Activated B cell treated with CpG ODN at 0.5 μM for 24 hours (primary cell): ENCODE measurements around the gene CA6. TPM values are rescaled to one million over a fixed set of nuclear protein-coding genes. Genes with fewer than 3 reads are reported as not detected.

Experiments used
- ATAC-seq: fragments of 200-7000 bp; cut with Tn5 transposase; one replicate; pipeline ENCODE4 v1.10.0; 2021; ENCODE audit warnings: low read depth, mild to moderate bottlenecking, moderate library complexity
- CTCF ChIA-PET: fragments of 350-600 bp; sonication (Branson Sonifier 250); formaldehyde crosslinking; loops from one replicate; lab custom pipeline; 2021; ENCODE audit warnings: antibody characterized with exemption; lab: Charles Lee
- POLR2A ChIA-PET: fragments of 350-600 bp; sonication (Branson Sonifier 250); formaldehyde crosslinking; loops from one replicate; lab custom pipeline; 2021; ENCODE audit warnings: antibody characterized with exemption; lab: Charles Lee
- DNase-seq: peaks from one replicate; pipeline ENCODE4 v3.0.0; 2022
- H3K27ac Mint-ChIP-seq: one replicate; pipeline ENCODE4 v1.8.0; 2020; ENCODE audit warnings: mixed read lengths
- H3K27me3 Mint-ChIP-seq: one replicate; pipeline ENCODE4 v1.8.0; 2021; ENCODE audit warnings: mixed read lengths
- H3K36me3 Mint-ChIP-seq: one replicate; pipeline ENCODE4 v1.8.0; 2021; ENCODE audit warnings: low read depth, mixed read lengths
- H3K4me1 Mint-ChIP-seq: one replicate; pipeline ENCODE4 v1.8.0; 2021; ENCODE audit warnings: mixed read lengths
- H3K4me3 Mint-ChIP-seq: one replicate; pipeline ENCODE4 v1.8.0; 2020; ENCODE audit warnings: mild to moderate bottlenecking, mixed read lengths
- H3K9me3 Mint-ChIP-seq: one replicate; pipeline ENCODE4 v1.8.0; 2020; ENCODE audit warnings: mixed read lengths
- intact Hi-C: fragments of 100-400 bp; cut with micrococcal nuclease; formaldehyde crosslinking; loops from one replicate; pipeline ENCODE4 v1.15.1; 2024
- total RNA-seq: library from RNA; stranded (reverse); gene quantifications from 2 replicates; pipeline ENCODE4 v1.2.3, GENCODE V29; 2022
- TF ChIP-seq, protein P1 (sequence below): fragments of 200-600 bp; IDR thresholded peaks from one replicate; pipeline ENCODE4 v1.8.0; 2022; ENCODE audit warnings: antibody characterized with exemption, mild to moderate bottlenecking

CA6 gene
- total RNA-seq, 1 donor from 2014 or later = not detected

DNA sequence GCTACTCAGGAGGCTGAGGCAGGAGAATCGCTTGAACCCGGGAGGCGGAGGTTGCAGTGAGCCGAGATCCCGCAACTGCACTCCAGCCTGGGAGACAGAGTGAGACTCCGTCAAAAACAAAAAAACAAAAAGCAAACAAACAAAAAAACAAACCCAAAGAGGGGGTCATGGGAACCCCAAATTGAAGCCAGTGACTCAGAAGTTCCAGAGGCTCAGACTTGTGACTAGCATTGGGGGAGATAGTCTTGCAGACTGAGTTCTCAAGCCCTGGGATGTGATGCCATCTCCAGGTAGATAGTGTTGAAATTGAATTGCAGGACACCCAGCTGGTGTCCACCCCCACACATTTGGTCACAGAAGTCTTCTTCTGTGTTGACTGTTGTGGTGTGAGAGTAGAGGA lies 42.3 kb upstream of the CA6 start:
- H3K27me3 Mint-ChIP-seq = no peaks in the 10 kb centered on the region
- H3K27ac Mint-ChIP-seq = no peak overlapping the region
- no peaks in the 10 kb centered on the region for H3K36me3 Mint-ChIP-seq
- DNase-seq = no peak
- no peak overlapping the region for H3K4me3 Mint-ChIP-seq
- TF ChIP-seq, protein P1, sequence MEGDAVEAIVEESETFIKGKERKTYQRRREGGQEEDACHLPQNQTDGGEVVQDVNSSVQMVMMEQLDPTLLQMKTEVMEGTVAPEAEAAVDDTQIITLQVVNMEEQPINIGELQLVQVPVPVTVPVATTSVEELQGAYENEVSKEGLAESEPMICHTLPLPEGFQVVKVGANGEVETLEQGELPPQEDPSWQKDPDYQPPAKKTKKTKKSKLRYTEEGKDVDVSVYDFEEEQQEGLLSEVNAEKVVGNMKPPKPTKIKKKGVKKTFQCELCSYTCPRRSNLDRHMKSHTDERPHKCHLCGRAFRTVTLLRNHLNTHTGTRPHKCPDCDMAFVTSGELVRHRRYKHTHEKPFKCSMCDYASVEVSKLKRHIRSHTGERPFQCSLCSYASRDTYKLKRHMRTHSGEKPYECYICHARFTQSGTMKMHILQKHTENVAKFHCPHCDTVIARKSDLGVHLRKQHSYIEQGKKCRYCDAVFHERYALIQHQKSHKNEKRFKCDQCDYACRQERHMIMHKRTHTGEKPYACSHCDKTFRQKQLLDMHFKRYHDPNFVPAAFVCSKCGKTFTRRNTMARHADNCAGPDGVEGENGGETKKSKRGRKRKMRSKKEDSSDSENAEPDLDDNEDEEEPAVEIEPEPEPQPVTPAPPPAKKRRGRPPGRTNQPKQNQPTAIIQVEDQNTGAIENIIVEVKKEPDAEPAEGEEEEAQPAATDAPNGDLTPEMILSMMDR = no peak
- intact Hi-C loops = no loop called here
- ATAC-seq = no peak
- peaks cover 4% of the 10 kb centered on the region for H3K4me1 Mint-ChIP-seq
- POLR2A ChIA-PET = no interaction called here
- peaks cover 5% of the 10 kb centered on the region for H3K9me3 Mint-ChIP-seq
- CTCF ChIA-PET = interaction anchor here (1.2 kb wide), 1 partner anchor 45 kb away, joined by 3 read pairs; no protein-coding TSS in a partner anchor

DNA sequence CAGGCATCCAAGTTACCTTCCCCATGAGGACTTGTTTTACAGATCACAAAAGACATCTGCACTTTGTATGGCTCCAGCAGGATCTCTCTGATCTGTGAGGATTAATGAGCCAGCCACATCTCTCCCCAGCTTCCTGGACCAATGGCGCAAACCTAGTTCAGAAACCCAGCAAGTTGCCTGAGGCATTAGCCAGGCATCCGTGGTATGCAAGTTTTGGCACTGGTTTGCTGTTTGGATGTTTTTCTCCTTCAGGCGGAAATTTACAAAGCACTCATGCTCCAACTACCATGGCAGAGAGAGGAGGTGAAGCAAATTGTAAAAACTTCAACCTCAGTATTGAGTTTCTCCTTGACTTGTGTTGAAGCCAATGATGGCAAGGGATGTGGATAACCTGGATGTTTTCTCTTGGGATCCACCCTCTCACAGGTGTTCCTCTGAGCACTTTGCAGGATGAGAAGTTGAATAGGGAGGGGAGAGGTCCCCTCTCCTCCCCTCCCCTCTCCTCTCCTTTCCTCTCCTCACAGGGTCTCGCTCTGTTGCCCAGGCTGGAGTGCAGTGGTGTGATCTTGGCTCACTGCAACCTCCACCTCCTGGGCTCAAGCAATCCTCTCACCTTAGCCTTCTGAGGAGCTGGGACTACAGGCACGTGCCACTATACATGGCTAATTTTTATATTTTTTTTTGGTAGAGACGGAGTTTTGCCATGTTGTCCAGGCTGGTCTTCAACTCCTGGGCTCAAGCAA lies 41.6 kb upstream of the CA6 start:
- Mint-ChIP-seq H3K36me3 (no peaks in the 10 kb centered on the region), H3K27ac (no peak overlapping the region), H3K4me1 (peaks cover 4% of the 10 kb centered on the region), H3K9me3 (no peaks in the 10 kb centered on the region), H3K27me3 (no peaks in the 10 kb centered on the region), H3K4me3 (no peak overlapping the region)
- ATAC-seq (no peak), DNase-seq (no peak)
- TF ChIP-seq, protein P1 = no peak
- CTCF ChIA-PET = interaction anchor here (1.2 kb wide), 1 partner anchor 45 kb away, joined by 3 read pairs; no protein-coding TSS in a partner anchor
- intact Hi-C loops = no loop called here
- POLR2A ChIA-PET = no interaction called here

DNA sequence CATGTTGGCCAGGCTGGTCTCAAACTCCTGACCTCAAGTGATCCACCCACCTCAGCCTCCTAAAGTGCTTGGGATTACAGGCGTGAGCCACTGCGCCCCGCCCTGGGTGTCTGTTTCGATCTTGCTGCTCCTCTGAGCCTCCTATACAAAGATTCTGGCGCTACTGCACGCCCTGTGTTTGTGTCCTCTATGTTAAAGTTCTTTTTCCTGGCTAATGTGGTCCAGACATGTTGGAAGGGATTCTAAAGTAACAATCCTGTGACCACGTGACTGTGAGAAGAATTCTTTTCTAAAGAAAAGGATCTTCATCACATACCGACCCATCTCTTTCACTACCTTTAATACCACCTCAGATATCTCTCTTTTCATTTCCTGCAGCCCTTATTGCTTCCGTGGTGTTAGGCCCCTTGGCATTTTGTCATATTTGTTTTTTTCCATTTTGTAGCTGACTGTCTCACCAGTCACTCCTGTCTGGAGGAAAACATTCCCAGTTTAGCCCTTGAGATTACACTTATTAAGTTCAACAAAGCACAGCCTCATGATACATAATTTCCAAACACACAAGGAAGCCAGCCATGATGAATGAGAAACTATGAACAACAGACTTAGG lies 40.0 kb upstream of the CA6 start:
- ChIA-PET POLR2A (no interaction called here), CTCF (no interaction called here)
- Mint-ChIP-seq H3K27me3 (peaks cover 5% of the 10 kb centered on the region), H3K27ac (no peak overlapping the region), H3K36me3 (no peaks in the 10 kb centered on the region), H3K4me3 (no peak overlapping the region), H3K4me1 (no peaks in the 10 kb centered on the region), H3K9me3 (no peaks in the 10 kb centered on the region)
- DNase-seq (no peak), ATAC-seq (no peak)
- TF ChIP-seq, protein P1 = no peak
- intact Hi-C loops = no loop called here

DNA sequence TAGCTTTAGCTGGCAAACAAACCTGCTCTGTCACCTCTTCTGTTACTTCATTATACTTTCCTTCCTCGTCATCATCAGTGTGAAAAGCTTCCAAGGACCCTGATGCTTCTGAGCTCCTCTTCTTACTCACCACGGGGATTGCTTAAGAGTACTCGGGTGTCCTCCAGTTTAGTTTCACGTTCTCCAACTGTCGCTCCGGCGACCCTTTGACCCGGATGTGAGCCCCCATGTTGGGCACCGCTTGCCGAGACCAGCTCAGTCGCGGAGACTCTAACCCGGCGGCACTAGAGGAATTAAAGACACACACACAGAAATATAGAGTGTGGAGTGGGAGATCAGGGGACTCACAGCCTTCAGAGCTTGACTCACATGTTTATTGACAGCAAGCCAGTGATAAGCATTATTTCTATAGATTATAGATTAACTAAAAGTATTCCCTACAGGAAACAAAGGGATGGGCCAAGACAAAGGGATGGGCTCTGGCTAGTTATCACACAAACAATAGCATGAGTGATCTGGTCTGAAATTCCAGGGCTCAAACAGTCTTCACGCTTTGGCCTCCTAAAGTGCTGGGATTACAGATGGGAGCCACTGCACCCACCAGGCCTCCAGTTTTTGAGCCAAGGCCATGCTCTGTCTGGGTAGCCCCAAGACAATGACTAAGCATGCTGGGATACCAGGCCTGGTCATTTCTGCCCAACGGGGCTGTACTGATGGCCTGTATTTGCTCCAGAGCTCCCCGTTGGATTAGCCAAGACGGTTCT lies 37.1 kb upstream of the CA6 start:
- H3K27me3 Mint-ChIP-seq = peaks cover 6% of the 10 kb centered on the region
- no peak for ATAC-seq
- ChIA-PET POLR2A (no interaction called here), CTCF (interaction anchor here (1.3 kb wide), 1 partner anchor 96 kb away, joined by 4 read pairs; no protein-coding TSS in a partner anchor)
- no peak overlapping the region for H3K27ac Mint-ChIP-seq
- H3K36me3 Mint-ChIP-seq = no peaks in the 10 kb centered on the region
- H3K9me3 Mint-ChIP-seq = no peaks in the 10 kb centered on the region
- TF ChIP-seq, protein P1 = no peak
- intact Hi-C loops = no loop called here
- H3K4me3 Mint-ChIP-seq = no peak overlapping the region
- DNase-seq = no peak
- no peaks in the 10 kb centered on the region for H3K4me1 Mint-ChIP-seq

DNA sequence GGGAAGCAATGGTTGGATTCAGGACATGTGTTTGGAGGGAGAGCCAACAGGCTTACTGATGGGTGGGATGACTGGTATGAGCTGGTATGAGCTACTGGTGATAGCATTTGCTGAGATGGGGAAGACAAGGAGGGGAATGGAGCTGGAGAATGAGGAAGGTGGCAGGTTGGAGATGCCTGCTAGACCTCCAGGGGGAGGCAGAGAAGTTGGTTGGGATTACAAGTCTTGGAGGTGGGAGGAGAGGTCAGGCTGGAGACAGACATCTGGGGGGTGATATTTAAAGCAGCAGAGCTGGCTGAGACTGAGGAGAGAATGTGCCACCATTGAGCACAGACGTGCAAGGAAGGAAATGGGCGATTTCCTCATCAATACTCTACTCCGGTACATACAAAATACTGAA lies 35.3 kb upstream of the CA6 start:
- CTCF ChIA-PET = no interaction called here
- Mint-ChIP-seq H3K9me3 (no peaks in the 10 kb centered on the region), H3K4me3 (no peak overlapping the region), H3K27ac (no peak overlapping the region), H3K27me3 (peaks cover 9% of the 10 kb centered on the region), H3K36me3 (no peaks in the 10 kb centered on the region), H3K4me1 (no peaks in the 10 kb centered on the region)
- TF ChIP-seq, protein P1 = no peak
- intact Hi-C loops = no loop called here
- POLR2A ChIA-PET = no interaction called here
- no peak for ATAC-seq
- DNase-seq = no peak
